Activated CD4-positive, CD25-positive, alpha-beta regulatory T cell treated with anti-CD3 and anti-CD28 coated beads, Interleukin-2, amount 50 U/mL, for 72 hours (primary cell): ENCODE data around the gene NCR1.
"Not testable (repeated sequence)": the region's sequence is repeated elsewhere in the genome, so short reads cannot be mapped to it uniquely, and the experiment has no call there.

Source experiments
- DNase-seq: peaks from one replicate; pipeline ENCODE4 v3.0.0; 2021

Gene NCR1, protein sequence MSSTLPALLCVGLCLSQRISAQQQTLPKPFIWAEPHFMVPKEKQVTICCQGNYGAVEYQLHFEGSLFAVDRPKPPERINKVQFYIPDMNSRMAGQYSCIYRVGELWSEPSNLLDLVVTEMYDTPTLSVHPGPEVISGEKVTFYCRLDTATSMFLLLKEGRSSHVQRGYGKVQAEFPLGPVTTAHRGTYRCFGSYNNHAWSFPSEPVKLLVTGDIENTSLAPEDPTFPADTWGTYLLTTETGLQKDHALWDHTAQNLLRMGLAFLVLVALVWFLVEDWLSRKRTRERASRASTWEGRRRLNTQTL

DNA sequence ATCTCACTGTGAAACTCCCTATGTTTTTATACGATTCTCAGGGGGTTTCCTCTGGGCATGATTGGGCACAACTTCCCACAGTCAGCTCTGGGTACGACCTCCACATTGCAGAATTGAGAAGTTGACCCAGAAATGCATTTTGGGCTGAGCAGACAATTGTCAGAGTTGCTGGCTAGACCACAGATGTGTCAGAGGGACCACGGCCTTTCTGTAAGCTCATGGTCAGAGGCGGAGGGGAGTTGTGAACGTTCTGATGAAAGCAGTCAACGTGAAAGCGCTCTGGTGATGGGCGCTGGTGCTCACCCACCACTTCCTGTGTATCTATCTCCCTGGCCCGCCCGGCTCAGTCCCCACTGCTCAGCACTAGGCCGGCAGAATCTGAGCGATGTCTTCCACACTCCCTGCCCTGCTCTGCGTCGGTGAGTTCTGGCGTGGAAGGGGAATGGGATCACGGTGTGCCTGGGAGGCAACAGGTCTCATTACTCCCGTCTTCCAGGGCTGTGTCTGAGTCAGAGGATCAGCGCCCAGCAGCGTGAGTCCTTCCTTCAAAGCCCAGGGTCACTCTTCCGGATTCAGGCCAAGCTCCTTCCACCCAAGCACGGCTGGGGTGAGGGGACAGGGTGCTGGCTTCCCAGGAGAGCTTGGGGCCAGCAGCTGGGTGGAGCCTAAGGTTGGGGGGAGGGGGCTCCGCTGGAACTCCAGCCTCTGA lies at the start of gene NCR1:
Gene NCR1, plus strand, starts transcription at position 346 of the 709 bp plus-strand sequence. Its CDS starts 40 bp downstream, at position 386.
- no peak for DNase-seq

DNA sequence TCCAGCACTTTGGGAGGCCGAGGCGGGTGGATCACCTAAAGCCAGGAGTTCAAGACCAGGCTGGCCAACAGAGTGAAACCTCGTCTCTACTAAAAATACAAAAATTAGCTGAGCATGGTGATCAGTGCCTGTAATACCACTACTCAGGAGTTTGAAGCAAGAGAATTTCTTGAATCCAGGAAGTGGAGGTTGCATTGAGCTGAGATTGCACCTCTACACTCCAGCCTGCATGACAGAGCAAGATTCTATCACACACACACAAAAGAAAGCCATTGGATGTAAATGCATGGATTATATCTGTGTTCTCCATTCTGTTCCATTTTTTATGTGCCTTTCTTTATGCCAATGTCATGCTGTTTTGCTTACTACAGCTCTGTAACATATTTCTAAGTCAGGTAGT lies 47.5 kb upstream of the NCR1 start:
- not testable (repeated sequence) for DNase-seq

DNA sequence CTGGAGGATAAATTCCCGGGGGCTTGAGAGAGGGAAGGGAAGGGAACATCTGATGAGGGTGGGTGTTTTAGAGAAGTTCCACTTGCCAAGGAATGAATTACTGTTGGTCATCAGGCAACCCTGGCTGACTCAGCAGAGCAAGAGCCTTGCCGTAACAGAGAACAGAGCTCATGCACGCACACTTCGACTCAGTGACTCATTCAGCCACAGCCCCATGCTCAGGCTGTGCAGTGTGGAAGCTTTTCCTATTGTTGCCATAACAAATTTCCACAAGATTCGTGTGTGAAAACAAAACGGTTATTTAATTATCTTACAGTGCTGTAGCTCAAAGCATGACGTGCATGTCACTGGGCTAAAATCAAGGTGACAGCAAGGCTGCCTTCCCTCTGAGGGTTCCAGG lies 46.5 kb upstream of the NCR1 start:
- DNase-seq: not testable (repeated sequence)

DNA sequence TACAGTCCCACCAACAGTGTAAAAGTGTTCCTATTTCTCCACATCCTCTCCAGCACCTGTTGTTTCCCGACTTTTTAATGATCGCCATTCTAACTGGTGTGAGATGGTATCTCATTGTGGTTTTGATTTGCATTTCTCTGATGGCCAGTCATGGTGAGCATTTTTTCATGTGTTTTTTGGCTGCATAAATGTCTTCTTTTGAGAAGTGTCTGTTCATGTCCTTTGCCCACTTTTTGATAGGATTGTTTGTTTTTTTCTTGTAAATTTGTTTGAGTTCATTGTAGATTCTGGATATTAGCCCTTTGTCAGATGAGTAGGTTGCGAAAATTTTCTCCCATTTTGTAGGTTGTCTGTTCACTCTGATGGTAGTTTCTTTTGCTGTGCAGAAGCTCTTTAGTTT lies 42.5 kb upstream of the NCR1 start:
- DNase-seq: not testable (repeated sequence)

DNA sequence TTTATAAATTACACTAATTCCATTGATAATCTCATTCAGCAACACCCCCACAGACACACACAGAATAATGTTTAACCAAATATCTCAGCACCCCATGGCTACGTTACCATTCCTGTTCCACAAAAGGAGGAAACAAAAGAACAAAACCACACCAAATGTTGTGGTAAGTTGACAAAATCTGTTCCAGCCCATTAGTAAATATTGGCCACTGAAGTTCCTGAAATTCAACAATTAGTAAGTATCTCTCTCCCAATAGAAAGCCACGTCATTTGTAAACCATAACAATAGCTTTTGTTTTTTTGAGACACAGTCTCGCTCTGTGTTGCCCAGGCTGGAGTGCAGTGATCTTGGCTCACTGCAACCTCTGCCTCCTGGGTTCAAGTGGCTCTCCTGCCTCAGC lies 34.3 kb upstream of the NCR1 start:
- DNase-seq: no peak

DNA sequence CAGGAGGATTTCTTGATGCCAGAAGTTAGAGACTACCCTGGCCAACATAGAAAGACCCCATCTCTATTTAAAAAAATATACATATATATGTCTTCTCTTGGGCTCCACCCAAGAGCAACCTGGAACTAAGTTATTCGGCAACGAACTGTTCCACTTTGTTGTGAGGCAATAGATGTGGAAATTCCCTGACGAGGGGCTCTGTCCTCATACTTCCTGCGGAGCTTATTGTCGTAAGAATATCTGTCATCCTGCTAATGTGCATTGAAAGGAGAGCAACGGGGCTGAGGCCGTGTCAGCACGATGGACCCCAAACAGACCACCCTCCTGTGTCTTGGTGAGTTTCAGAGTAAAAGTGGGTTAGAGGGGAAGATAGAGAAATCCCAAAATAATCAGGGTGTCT lies 32.0 kb upstream of the NCR1 start, which contains the start of gene FCAR:
Gene FCAR, plus strand, starts transcription at position 246 of the 400 bp plus-strand sequence. Its CDS starts 55 bp downstream, at position 301.
- no peak for DNase-seq

DNA sequence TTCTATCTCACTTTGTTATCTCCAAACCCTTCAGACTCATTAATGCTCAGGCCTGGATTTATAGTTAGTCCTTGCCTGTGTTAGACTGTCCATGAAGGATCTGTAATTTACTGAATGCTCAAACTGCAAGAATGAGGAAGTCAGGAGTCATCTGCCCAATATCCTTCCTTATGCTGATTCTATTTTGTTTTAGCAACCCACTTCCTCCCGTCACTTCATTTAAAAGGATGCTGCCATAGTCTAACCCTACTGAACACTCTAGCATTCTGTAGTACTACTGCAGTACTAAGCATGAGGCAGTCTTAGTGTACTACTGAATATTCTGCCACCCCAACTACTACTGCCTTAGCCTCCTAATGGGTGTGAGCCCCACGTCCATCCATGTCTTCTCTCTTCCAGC lies 30.4 kb upstream of the NCR1 start:
- no peak for DNase-seq

DNA sequence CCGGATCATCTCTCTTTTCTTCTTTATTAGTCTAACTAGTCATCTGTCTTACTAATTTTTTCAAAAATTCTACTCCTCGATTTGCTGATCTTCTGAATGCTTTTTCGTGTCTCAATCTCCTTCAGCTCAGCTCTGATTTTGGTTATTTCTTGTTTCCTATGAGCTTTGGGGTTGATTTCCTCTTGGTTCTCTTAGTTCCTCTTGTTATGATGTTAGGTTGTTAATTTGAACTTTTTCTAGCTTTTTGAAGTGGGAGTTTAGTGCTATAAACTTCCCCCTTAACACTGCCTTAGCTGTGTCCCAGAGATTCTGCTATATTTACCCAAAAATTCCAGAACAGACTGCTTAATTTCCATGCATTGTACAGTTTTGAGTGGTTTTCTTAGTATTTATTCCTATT lies 28.5 kb upstream of the NCR1 start:
- no peak for DNase-seq

DNA sequence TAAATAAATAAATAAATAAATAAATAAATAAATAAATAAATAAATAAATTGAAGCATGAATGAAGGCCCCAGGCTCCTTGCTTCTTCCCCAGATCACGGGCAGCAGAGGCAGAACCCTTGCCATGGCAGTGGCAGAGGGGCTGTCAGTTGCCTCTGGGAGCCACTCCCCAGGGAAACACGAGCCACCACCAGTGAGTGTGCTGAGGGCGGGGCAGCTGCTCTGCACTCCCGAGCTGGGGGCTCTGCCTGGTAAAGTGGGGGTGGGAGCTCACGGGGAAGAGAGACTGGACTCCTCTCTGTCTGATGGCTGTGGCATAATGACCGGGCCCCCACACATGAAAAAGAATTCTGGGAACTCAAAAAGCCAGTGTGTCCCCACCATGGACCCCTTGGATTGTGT lies 24.1 kb upstream of the NCR1 start:
- no peak for DNase-seq

DNA sequence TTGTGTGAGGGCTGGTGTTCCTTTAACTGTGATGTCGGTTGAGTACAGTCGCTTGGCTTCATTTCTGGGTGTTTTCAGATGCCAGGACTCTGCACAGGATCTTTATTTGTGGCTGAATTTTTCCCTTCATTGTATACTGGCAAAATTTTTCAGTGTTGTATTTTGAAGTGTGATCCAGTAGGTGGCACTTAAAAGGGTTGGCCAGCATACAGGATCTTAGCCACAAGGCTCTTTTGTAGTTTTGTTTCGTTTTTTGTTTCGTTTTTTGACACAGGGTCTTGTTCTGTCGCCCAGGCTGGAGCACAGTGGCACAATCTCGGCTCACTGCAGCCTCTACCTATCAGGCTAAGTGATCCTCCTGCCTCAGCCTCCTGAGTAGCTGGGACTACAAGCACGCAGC lies 23.2 kb upstream of the NCR1 start:
- no peak for DNase-seq

DNA sequence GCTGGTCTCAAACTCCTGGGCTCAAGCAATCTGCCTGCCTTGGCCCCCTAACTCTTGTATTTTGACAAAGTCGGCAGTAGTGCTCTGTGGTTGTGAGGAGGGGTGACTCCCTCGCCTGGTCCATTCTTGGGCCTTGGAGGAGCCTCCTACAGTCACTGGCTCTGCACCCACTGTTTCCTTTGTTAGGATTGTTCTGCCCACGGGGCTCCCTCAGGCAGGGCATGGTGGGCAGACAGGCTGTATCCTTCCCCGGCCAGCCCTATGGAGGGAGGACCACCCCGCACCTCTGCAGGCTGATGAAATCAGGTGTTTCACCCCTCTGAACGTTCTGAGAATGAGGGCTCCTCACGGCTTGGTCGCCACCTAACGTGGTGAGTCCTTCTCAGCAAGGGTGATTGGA lies 22.7 kb upstream of the NCR1 start:
- no peak for DNase-seq

DNA sequence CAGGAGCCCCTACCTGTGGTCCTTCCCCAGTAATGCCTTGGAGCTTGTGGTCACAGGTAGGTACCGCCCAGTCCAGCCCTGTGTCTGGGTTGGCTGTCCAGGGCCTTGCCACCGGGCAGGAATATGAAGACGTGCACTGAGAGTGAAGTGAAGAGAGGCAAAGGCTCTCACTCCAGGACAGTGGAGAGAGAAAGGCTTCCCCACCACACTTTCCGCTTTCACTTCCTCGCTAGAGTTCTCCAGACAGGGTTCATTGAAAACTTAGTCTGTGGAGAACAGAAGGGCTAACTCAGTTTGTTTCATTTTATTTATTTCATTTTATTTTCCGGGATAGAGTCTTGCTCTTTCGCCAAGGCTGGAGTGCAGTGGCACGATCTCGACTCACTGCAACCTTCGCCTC lies 17.7 kb upstream of the NCR1 start:
- no peak for DNase-seq

DNA sequence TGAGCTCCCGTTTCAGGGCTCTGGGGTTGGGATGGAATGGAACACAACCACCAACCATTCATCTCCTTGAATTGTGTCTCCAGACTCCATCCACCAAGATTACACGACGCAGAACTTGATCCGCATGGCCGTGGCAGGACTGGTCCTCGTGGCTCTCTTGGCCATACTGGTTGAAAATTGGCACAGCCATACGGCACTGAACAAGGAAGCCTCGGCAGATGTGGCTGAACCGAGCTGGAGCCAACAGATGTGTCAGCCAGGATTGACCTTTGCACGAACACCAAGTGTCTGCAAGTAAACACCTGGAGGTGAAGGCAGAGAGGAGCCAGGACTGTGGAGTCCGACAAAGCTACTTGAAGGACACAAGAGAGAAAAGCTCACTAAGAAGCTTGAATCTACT lies 16.4 kb upstream of the NCR1 start:
- DNase-seq: no peak

DNA sequence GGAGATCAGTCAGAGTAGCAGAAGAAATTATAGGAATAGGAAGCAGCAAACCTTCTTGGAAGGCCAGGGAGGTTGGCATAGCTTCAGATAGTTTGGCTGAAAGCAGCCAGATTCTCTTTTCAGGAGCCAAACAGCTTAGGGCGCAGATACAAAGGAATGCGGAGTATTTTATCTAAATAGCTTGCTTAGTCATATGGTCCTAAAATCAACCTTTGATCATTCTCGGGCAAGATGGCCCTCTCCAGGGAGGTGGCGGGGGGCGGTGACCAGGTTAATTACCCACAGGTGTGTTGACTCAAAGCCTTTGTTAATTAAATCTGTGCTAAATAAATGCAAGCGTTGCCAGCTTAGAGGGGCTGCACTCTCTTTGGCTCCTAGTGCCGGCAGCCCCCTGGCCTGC lies 12.5 kb upstream of the NCR1 start:
- DNase-seq: no peak

DNA sequence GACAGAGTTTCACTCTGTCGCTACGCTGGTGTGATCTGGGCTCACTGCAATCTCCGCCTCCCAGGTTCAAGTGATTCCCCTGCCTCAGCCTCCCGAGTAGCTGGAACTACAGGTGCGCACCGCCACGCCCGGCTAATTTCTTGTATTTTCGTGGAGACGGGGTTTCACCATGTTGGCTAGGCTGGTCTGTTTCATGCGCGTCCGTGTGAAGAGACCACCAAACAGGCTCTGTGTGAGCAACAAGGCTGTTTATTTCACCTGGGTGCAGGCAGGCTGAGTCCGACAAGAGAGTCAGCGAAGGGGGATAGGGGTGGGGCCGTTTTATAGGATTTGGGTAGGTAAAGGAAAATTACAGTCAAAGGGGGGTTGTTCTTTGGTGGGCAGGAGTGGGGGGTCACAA lies 11.8 kb upstream of the NCR1 start:
- not testable (repeated sequence) for DNase-seq

DNA sequence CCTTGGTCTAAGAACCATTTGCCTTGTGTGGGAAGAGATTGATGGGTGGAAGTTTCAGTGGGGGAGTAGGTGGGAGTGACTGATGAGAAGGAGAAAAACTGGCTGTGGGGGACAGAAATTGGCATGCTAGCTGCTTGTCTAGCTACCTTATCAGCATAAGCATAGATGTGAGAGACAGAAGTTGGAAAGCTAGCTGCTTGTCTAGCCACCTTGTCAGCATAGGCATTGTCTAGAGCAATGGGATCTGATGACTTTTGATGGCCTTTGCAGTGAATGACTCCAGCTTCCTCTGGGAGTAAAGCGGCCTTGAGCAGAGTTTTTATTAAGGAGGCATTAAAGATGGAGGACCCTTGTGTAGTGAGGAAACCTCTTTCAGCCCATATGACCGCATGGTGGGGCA lies 9.9 kb upstream of the NCR1 start:
- DNase-seq: no peak

DNA sequence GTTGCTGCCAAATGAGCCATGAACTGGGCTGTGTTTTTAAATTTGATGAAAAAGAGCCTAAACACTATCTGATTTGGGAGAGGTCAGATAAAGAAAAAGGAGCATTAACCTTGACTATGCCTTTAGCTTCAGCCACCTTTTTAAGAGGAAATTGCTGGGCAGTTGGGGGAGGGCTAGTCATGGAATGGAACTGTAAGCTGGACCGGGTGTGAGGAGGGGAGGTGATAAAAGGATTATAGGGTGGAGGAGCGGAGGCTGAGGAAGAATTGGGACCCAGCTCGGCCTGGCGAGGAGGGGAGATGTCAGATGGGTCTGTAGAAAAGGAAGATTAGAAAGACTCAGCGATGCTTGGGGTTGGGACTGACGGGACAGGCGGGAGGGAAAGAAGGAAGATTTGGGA lies 7.3 kb upstream of the NCR1 start:
- not testable (repeated sequence) for DNase-seq

DNA sequence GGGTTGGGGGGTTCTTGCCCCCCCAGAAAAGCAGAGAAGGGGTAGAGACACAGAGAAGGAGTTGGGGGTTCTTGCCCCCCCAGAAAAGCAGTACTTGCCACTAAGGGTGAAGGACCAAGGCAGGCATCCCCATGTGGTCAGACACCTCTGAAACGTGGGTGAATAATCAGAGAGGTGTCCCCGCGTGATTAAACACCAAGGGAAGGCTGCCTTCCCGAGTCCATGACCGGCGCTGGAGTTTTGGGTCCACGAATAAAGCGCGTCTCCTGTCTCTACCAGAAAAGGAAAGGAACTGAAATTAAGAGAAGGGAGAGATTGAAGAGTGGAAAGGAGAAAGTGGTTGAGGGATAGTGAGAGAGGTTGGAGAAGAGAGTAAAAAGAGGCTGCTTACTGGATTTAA lies 6.3 kb upstream of the NCR1 start:
- not testable (repeated sequence) for DNase-seq

DNA sequence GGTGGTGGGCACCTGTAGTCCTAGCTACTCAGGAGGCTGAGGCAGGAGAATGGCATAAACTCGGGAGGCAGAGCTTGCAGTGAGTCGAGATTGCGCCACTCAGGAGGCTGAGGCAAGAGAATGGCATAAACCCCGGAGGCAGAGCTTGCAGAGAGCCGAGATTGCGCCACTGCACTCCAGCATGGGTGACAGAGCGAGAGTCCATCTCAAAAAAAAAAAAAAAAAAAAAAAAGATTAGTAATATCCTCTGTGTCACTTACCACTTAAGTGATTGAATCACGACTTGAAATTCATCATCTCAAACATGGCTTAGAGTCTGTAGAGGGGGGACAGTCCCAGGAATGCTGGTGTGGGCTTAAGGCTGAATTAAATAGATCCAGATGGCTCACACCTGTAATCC lies 4.8 kb upstream of the NCR1 start:
- not testable (repeated sequence) for DNase-seq

DNA sequence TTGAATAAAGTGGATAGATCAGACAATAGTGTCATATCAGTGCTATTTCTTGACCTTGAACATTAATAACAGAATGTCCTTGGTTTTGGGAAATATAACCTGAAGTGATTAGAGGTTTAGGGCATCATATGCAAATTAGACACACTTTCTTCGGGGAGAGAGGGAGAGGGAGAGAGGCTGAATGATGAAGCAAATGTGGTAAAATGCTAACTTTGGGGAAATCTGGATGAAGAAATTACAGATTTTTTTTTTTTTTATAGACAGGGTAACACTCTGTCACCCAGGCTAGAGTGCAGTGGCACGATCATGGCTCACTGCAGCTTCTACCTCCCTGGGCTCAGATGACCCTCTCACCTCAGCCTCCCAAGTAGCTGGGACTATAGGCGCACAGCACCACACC lies 3.9 kb upstream of the NCR1 start:
- no peak for DNase-seq

DNA sequence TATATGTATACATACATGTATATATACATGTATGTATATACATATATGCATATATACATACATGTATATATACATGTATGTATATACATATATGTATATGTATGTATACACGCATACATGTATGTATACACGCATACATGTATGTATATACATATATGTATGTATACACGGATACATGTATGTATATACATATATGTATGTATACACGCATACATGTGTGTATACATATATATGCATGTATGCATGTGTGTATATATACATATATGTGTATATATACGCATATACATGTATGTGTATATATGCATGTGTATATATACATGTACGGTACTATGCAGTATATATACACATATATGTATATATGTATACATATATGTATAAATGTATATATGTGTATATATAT lies 2.6 kb upstream of the NCR1 start:
- no peak for DNase-seq

DNA sequence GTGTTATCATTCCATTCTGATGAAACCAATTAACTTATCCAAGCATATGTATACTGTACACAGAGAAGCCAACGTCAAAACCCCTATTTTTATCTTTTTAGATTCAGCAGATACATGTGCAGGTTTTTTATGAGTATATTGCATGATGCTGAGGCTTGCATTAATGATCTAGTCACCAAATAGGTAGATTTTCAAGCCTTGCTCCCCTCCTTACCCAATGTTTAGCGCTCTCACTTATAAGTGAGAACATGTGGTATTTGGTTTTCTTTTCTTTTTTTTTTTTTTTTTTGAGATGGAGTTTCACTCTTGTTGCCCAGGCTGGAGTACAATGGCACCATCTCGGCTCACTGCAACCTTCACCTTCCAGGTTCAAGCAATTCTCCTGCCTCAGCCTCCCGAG lies 1.7 kb upstream of the NCR1 start:
- DNase-seq: not testable (repeated sequence)

DNA sequence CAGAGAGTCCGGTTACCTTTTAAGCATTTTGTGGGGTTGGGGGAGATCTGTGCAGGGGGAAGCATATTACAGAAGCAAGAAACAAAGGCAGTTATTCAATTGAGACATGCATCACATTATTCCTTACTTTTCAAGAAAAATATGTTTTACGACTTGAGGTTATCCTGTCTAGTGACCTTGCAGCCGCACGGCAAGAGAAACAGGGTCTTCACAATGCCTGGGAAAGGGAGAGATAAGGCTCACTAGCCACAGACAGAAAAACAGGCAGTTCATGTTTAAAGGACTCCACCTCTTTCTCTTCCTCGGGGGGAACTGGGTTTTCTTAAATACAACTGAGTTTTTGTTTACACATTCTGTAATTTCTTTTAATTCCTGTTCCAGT lies 536 bp upstream of the NCR1 start:
- no peak for DNase-seq

DNA sequence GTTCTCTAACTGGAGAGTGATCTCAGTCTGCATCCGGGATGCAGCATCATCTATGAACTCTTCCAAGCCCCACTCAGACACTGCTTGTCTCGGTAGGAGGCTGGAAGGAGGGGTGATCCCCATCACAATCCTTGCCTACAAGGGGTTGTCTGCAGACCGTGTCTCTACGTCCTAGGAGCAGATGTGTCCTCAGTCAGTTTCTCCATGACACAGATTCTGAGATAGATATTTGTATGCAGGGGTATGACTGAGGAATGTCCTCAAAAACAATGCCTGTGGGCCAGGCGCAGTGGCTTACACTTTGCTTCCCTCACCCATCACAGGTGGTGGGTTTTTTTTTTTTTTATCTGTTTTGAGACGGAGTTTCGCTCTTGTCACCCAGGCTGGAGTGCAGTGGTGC lies 871 bp downstream of the NCR1 start:
- DNase-seq: no peak

DNA sequence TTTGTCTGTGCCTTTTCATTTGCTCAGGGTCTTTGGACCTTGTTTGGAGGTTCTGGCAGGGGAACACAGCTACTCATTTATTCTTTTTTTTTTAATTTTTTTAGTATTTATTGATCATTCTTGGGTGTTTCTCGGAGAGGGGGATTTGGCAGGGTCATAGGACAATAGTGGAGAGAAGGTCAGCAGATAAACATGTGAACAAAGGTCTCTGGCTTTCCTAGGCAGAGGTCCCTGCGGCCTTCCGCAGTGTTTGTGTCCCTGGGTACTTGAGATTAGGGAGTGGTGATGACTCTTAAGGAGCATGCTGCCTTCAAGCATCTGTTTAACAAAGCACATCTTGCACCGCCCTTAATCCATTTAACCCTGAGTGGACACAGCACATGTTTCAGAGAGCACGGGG lies 2.0 kb downstream of the NCR1 start:
- not testable (repeated sequence) for DNase-seq
